ENCODE results near the gene CCL28.
"Not testable (repeated sequence)": the region's sequence is repeated elsewhere in the genome, so short reads cannot be mapped to it uniquely, and the experiment has no call there.

DNA sequence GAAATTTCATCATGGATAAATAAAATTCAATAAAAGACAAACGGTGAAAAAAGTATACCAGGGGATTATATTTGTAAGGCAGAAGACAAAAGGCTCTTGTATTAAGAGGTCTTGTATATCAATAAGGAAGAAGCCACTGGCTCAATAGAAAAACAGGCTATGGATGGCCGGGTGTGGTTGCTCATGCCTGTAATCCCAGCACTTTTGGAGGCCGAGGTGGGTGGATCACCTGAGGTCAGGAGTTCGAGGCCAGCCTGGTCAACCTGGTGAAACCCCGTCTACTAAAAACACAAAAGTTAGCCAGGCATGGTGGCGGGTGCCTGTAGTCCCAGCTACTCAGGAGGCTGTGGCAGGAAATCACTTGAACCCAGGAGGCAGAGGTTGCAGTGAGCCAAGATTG lies 10.9 kb upstream of the CCL28 start:
- TF ChIP-seq POLR2A, POLR2AphosphoS5 (IDR thresholded peaks at IDR 0.05): not testable (repeated sequence)
- TF ChIP-seq, protein P1, sequence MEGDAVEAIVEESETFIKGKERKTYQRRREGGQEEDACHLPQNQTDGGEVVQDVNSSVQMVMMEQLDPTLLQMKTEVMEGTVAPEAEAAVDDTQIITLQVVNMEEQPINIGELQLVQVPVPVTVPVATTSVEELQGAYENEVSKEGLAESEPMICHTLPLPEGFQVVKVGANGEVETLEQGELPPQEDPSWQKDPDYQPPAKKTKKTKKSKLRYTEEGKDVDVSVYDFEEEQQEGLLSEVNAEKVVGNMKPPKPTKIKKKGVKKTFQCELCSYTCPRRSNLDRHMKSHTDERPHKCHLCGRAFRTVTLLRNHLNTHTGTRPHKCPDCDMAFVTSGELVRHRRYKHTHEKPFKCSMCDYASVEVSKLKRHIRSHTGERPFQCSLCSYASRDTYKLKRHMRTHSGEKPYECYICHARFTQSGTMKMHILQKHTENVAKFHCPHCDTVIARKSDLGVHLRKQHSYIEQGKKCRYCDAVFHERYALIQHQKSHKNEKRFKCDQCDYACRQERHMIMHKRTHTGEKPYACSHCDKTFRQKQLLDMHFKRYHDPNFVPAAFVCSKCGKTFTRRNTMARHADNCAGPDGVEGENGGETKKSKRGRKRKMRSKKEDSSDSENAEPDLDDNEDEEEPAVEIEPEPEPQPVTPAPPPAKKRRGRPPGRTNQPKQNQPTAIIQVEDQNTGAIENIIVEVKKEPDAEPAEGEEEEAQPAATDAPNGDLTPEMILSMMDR (IDR thresholded peaks at IDR 0.05) = not testable (repeated sequence)
